Iris pigment epithelial cell (primary cell): ENCODE measurements around the gene IL17RB.

Experiments
- DNase-seq: peaks from one replicate; pipeline ENCODE4 v3.0.0-alpha.2; 2011; ENCODE audit warnings: low read depth

IL17RB gene

DNA sequence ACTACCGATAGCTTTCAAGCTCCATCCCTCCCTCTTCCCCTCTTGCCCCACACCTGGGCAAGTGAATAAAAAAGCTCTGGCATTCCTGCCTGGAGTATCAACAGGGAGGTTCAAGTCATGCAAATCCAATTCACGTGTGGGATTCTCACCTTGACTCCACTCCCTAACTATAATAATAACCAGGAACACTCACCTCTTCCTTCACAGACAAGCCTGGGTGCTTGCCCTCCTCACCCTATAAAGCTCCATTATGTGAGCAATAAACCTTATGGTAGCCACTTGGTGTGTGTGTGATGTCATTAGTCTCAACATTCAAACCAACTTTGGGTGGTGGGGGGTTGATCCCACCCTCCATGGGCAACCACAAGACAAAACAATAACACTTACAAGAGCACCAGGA is 16.8 kb upstream of the IL17RB start:
- no peak for DNase-seq

DNA sequence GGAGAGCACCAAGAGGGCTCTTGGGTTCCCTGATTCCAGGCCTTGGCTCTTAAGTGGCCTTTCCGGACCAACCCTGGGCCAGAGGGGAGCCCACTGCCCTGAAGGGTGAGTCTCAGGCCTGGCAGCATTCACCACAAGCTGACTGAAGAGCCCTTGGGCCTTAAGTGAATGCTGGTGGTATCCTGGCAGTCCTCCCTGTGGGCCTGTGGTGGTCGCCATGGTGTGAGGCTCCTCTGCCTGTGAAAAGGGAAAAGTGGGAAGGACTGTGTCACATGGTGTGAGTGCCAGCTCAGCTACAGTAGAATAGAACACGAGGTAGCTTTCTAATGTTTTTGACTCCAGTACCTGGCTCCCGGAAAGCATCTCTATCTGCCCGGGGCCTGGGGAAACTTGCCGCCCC is 15.4 kb upstream of the IL17RB start:
- DNase-seq = no peak

DNA sequence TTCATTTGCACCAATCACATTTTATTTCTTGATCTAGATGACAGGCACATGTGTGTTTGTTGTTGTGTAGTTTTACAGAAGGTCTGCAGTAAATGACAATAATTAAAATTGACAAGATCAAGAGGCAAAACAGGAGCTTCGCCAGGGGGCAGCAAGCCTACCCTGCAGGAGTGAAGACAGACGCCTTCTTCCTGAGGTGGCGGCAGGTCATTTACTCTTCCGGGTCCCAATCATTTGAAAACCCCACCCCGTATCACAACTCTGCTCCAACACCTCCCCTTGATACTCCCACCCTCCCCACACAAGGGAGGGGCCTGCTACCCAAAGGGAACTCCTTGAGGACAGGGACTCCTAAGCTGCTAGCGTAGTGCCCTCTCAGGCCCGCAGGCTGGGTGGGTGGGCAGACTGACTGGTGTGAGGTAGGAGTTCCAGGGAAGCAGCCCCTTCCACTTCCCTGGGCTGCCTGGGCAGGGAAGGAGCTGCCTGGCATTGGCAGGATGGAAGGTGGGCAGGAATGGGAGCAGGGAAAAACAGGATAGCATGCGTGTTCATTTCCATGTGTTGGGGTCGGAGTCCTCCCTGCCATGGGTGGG is 13.2 kb upstream of the IL17RB start:
- DNase-seq = no peak

DNA sequence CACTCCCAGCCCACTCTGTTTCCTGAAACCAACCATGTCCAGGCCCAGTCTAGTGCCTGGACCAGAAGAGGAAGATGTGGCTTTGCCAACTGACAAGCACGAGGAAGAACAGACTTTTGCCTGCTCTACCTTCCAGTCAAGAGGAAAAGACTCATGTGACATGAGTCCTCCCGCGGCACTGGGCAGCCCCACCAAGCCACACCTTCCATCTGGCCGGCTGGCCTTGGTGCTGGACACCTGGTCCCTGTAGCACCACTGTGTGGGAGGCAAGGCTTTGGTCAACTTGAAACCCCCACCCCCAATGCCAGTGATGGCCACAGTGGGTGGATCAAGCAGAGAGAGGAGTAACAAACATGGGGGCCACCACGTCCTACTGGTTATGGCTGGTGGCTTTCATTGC is 12.7 kb upstream of the IL17RB start:
- DNase-seq = no peak

DNA sequence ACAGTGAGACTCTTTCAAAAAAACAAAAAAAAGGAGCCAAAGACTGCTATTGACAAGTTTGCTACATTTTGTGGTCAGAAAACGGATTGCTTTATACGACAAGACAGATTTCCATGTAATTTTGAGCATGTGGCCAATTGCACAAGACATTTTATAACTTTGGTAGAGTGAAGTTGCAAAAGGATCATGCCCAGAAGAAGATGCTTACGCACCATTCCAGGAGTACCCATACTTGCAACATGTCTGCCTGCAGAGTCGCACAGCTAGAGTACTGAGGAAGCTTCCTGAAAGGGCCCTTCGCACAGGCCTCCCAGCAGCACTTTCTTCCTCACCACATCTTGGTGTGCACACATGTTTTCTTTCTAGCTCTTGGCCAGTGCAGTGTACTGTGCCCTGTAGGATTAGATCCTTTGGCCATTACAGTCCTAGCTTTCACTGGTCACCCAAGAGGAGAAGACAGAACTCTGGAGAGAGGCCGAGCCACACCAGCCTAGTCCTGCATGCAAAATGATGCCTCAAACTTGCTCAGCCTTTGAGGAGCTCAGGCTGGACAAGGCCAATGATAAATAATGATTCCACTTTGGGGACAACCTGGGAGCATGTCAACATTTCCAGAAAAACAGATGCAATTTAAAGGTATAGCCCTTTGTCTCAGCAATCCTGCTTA is 11.8 kb upstream of the IL17RB start:
- no peak for DNase-seq

DNA sequence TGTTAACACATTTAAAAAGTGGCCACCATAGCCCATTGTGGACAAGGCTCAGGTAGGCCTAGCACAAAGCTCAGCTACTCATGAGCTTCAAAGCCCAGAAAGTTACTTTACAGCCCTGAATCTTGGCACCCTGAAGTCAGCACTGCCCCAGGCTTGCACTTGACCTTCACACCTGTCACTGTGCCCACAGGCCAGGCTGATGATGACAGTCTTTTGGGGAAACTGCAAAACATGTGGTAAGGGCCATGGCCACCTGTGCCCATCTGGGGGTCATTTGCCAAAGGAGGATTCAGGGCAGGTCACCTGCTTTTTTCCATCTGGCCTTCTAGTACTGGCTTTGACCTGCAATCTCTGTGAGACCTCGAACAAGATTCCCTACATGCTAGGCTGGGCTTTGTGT is 11.1 kb upstream of the IL17RB start:
- DNase-seq = no peak

DNA sequence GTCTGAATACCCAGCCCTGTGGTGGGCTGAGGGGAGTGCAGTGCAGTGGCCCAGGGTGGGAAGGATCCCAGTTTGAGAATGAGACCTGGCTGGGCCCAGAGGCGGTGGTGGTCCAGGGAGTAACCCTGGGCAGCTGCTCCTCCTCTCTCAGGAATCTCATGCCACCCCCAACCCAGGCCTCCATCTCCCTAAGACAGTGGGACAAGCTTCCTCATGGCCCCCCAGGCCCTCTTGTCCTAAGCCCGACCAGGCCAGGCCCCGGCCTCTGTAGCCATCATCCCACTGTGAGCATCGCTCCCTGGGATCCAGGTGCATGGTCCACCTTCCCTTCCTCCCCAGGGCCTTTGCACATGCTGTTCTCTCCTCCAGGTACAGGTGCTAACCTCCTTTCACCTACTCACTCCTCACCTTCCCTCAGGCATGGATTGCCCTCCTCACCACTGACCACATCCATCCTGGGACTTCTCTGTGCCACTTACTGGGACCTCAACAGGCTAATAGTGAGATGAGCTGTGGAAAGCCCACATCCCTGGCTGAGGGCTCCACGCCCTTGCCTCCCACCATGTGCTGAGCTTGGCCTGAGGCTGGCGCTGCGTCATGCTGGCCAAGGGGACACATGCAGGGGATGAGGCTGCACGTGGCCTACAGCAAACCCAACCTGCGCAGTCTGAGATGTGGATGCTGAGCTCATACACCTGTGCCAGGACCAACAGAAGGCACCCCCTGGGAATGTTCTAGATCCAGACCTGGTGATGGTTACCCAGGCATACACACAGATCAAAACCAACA is 10.1 kb upstream of the IL17RB start:
- DNase-seq = no peak

DNA sequence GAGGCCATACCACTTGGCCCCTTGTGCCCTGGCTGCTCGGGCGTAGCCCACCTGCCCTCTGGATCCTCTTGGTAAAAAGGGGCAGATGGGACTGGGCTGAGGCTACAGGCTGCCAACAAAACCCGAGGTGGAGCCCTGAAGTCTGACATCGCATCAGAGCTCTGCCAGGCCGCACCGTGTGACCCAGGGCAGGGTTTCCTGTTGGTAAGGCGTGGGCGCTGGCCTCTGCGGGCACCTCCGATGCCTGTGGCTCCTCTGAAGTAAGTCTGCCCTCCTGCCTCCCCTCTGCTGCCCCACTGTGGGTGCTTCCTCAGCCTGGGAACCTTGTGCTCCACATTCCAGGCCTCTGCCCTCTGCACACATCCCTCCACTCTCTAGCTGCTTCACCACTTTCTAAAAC is 9.0 kb upstream of the IL17RB start:
- DNase-seq = no peak

DNA sequence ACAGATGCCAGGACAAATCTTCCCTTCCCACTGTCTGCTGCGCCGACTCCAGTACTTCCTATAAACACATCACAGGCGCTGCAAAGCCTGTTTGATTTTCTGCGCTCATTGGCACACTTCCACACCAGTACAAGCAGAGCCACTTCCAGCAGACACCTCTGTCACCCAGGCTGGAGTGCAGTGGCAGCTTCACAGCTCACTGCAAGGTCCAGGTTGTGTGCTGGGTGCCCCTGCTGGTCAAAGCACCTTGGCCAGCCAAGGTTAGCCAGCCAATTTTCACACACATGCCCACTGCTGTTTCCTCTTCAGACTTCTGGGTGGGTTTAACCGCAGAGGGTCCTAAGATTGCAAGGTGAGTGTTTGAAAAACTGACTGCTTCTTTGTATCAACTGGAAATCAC is 5.1 kb upstream of the IL17RB start:
- no peak for DNase-seq

DNA sequence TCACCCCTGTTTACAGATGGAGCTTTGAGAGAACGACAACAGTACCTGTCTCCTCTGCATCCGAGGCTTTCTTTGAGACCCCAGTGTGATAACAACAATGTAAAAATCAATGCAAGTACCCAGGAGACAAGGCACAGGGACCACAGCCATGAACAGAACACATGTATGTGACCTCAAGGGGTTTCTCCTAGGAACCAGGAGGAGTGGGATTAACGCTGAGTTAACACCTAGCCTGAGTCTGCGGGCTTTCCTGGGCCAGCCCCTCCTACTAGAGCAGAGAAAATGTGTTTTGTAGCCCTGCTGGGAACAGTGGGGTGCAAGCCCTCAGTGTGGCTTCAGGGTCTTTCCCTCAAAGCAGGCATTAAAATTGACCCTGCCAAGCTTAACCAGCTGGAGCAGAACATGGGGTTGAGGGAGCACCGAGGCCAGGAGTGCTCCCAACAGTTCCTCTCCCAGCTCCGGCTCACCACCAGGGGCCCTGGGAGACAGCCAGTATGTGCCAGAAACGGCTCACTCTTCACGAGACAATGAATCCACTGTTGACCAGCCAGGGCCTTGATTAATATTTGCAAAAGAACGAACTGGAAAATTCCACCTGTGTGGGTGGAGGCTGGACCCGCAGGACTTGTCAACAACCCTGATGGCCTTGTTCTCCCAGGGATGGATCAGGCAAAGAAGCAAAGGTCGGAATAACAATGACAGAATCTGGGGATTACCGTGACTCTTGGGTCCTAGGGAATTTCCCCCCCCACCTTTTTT is 3.8 kb upstream of the IL17RB start:
- DNase-seq = peak; percentile 18

DNA sequence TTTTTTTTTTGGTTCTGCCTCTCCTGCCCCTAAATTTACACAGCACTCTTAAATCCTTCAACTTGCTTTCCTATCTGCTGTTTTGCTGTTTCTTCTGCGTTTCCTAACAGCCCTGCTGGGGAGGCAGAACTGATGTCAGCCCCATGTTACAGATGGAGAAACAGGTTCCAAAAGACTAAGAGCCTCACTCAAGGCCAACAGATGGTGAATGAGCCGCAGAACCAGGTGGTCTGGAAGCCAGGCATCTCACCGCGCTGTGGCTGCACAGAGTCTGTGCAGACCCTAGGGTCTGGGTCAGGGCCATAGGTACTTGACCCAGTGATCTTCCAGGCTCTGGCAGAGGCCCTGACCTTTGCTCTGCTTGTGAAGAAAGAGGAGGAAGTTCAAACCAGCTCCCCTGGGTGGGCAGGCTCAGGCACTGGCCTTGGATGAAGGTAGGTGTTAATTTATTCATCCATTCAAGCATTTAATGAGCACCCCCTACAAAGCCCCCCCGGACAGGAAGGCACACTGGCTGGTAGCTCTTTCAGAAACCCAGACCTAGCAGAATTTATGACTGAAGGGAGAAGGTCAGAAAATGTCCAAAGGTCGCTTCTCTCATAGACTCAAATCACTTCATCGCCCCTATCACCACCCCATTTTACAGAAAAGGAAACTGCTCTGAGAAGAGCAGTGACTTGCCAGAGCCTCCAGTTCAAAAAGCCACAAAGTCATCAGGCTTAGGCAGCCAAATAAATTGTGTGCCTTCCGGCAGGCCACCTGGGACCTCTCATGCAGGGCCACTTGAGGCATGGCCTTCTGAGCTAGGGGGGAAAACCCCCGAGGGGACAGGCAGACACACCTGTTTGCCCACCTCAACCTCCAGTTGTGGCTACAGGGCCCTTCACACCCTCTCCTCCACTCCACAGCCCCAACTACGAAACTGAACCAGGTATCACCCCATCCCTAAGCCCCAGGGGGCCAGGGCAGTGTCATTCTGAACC is 2.9 kb upstream of the IL17RB start:
- DNase-seq = no peak

DNA sequence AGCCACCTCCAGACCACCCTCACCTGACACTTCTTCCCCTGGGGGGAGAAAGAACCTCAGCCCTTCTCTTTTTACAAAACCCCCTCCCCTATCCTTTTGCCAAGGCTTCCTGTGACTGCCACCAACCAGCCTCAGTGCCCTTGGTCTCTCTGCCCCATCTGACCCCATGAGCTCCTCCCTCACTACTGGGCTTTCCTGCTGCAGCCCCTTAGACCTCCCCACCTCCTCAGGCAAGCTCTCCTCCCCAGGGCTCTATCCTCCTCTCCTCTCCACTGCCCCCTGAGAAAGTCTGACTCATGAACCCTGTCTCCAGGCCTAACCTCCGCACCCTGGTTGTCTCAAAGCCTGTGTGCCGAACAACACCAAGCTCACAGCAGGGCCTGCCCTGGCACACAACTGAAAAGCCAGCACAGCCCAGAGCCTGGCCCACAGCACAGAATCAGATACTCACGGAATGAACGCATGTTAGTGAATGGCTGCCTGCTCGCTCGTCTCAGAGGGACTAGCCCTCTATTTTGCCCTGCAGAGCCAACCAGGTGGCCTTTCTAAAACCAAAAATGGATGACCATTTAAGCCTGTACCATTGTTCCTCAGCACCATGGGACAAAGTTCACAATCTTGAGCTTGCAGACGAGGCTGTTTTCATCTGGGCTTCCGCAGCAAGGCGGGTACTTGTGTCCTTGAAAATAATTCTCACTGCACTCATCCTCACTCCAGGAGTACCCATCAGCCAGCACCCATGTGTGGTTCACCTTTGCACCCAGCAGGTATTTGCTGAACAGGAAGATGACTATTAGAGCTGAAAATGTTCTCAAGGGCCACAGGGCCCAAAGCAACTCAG is 1.9 kb upstream of the IL17RB start:
- no peak for DNase-seq

DNA sequence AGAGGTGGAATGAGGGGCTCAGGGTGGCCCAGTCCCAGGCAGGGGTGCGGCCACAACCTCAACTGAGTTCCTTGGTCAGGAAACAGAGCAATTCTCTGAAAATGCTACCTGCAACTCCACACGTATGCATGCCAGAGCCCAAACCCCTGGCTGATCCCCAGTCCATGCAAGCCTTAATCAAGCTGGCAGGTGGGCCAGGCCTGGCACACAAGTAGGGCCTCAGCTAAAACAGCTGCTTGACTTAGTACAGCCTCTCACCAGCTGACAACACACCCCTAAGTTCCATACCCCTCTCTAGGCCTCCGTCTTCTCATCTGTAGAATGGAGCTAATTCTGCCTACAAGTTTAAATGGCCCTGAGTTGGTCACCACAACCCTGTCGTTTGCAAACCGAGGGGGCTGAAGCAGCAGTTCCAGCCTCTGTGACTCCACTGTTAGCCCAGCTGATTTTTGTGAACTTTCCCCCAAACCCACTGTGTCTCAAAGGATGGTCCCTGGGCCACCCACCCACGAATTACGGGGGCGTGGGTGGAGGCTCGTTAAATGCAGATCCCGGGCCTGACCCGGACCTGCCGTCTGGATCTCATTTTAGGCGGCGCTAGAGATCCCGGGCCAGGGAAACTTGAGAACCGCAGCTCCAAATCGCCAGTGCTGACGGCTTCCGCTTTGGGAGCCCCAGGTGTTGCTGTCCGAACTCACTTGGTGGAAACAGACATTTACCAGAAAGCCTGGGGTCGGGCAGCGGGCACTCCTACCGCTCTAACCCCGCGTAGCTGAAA is 1.1 kb upstream of the IL17RB start:
- DNase-seq = peak; percentile 26

DNA sequence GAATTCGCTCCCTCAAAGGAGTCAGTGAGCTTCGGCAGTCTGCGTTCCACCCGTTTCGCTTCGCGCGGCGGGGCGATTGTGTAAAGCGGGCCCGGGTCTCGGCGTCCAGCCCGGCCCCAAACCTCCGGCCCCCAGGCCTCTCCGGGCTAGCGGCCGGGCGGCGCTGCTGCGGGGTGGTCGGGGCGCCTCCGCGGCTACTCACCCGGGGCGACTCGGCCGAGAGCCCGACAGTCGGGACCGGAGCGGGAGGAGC is 561 bp upstream of the IL17RB start:
- DNase-seq = no peak

DNA sequence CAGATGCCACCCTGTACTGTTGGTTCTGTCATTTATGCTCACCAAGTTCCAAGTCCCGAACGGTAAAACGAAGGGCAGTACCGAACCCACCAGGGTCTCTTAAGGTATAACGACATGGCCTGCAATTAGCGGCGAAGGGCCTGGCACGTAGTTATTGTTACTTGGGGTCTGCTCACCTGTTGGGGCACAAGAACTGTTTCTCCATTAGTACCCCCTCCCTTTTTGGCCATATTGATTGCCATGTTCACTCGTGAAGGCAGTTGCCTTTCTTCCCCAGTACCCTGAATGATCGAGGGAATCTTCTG is 435 bp downstream of the IL17RB start:
- DNase-seq = no peak

DNA sequence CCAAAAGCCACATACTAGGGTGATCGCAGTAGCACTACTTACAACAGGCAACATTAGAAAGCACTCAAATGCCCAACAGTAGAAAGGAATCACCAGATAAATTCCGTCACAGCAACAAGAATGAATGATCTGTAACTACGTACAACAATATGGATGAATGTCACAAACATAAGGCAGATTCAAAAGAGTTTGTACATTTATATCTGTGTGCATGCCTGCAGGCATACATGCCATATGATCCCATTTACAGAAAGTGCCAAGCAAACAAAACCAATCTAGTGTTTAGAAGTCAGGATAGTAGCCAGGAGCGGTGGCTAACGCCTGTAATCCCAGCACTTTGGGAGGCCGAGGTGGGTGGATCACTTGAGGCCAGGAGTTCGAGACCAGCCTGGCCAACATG is 3.5 kb downstream of the IL17RB start:
- DNase-seq = no peak

DNA sequence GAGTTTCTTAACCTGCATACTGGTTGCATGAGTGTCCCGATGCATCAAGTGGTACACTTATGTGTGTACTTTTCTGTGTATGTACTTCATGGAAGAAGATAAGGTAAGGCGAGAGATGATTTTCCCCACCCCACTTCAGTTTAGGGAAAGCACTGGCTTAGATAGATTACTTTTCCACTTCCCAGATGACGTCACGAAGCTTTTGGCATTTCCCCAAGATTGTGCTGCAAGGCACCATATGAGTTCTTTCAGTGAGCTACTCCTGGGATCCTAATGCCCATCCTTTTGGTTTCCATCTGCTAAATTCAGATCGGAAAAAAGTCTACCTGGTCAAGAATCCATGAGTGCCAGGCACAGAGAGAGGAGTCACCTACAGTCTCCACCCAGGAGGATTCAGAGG is 4.5 kb downstream of the IL17RB start:
- peak; percentile 46 for DNase-seq

DNA sequence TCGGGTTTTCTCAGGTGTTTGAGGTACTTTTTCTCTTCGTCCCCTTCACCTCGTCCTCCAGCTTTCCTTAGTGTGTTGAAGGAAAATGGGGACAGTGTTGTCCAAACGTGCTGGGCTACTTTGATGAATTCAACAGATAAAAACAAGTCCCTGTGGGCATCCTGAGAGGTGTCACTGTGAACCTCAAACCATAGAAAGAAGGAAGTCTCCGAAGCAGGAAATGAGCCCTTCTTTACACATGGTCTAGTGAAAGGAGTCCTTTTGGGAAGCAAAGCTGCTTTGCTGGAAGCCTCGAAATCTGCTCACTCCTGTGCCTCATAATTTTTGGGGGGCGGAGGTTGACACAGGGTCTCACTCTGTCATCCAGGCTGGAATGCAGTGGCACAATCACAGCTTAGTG is 10.6 kb downstream of the IL17RB start:
- DNase-seq = no peak

DNA sequence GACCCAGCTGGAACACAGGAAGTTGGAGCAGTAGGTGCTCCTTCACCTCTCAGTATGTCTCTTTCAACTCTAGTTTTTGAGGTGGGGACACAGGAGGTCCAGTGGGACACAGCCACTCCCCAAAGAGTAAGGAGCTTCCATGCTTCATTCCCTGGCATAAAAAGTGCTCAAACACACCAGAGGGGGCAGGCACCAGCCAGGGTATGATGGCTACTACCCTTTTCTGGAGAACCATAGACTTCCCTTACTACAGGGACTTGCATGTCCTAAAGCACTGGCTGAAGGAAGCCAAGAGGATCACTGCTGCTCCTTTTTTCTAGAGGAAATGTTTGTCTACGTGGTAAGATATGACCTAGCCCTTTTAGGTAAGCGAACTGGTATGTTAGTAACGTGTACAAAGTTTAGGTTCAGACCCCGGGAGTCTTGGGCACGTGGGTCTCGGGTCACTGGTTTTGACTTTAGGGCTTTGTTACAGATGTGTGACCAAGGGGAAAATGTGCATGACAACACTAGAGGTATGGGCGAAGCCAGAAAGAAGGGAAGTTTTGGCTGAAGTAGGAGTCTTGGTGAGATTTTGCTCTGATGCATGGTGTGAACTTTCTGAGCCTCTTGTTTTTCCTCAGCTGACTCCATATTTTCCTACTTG is 11.9 kb downstream of the IL17RB start:
- DNase-seq = no peak

DNA sequence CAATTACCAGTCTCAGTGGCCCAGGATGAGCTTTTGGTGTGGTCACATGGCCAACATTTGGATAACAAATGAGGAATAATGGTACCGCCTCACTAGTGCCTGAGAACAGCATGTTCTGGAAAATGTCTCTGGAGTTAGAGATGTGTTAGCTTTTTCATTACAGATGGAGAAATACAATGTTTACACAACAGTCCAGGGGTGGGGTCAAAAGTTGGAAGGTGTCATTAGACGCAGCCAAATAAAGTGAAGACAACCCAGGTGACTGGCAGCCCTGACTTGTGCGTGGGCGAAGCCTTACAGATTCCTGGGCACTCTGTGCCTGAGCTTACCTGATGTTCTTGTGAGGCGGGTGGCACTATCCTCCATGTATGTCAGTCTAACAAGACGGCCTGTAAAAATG is 12.8 kb downstream of the IL17RB start:
- no peak for DNase-seq
